Neutrophil (primary cell): Measurements from ENCODE around the gene ZFPM1.

Source experiments
- H3K27ac ChIP-seq: fragments of 200-600 bp; sonication (generic); 2 replicates; pipeline ENCODE4 v1.5.1; 2016; ENCODE audit warnings: mild to moderate bottlenecking, moderate library complexity
- H3K27me3 ChIP-seq: fragments of 200-600 bp; sonication (generic); 2 replicates; pipeline ENCODE4 v1.6.0; 2016; ENCODE audit warnings: mild to moderate bottlenecking
- H3K36me3 ChIP-seq: fragments of 200-600 bp; sonication (generic); 2 replicates; pipeline ENCODE4 v1.5.1; 2017
- H3K4me1 ChIP-seq, 2 experiments: fragments of 200-600 bp in 1 of 2; sonication (generic) in 1 of 2; 1 replicate in 1 of 2; 2 replicates in 1 of 2; pipeline versions ENCODE4 v1.5.1 to v1.6.1; 2013 to 2016; ENCODE audit warnings: low read depth in 1 of 2, low read length in 1 of 2, mild to moderate bottlenecking in 1 of 2, moderate library complexity in 1 of 2; ENCODE audit not compliant: control insufficient read depth in 1 of 2, insufficient read depth in 1 of 2
- H3K4me3 ChIP-seq, 2 experiments: fragments of 200-600 bp in 1 of 2; sonication (generic) in 1 of 2; 1 replicate in 1 of 2; 2 replicates in 1 of 2; pipeline ENCODE4 v1.5.1; 2013 to 2016; ENCODE audit warnings: low read depth in 1 of 2, low read length in 1 of 2, mild to moderate bottlenecking in 1 of 2, moderate library complexity in 1 of 2
- H3K9me3 ChIP-seq: fragments of 200-600 bp; sonication (generic); 2 replicates; pipeline ENCODE4 v1.5.1; 2016
- CTCF ChIP-seq: fragments of 200-600 bp; sonication (generic); IDR thresholded peaks from 2 replicates; pipeline ENCODE4 v1.5.1; 2016; ENCODE audit warnings: antibody characterized with exemption

Gene ZFPM1

GRCh38 chr16:88504489-88505404, 51.7 kb downstream of the ZFPM1 start:
- Histone ChIP-seq H3K36me3 (no peaks in the 10 kb centered on the region), H3K4me3 (no peak overlapping the region), H3K4me1 (no peaks in the 10 kb centered on the region), H3K27ac (no peak overlapping the region), H3K27me3 (peaks cover 10% of the 10 kb centered on the region), H3K9me3 (no peaks in the 10 kb centered on the region)
- TF ChIP-seq CTCF = no peak

GRCh38 chr16:88505405-88506082, 52.5 kb downstream of the ZFPM1 start:
- H3K27ac ChIP-seq = no peak overlapping the region
- H3K4me3 ChIP-seq = no peak overlapping the region
- no peaks in the 10 kb centered on the region for H3K9me3 ChIP-seq
- no peaks in the 10 kb centered on the region for H3K4me1 ChIP-seq
- no peaks in the 10 kb centered on the region for H3K36me3 ChIP-seq
- H3K27me3 ChIP-seq = peaks cover 2% of the 10 kb centered on the region
- TF ChIP-seq CTCF = no peak

GRCh38 chr16:88506723-88507122, 53.6 kb downstream of the ZFPM1 start:
- Histone ChIP-seq H3K4me1 (no peaks in the 10 kb centered on the region), H3K27ac (no peak overlapping the region), H3K27me3 (no peaks in the 10 kb centered on the region), H3K4me3 (no peak overlapping the region), H3K9me3 (no peaks in the 10 kb centered on the region), H3K36me3 (no peaks in the 10 kb centered on the region)
- TF ChIP-seq CTCF = no peak

- Histone ChIP-seq H3K4me3 (no peak overlapping the region), H3K9me3 (no peaks in the 10 kb centered on the region), H3K27me3 (no peaks in the 10 kb centered on the region), H3K36me3 (no peaks in the 10 kb centered on the region), H3K27ac (no peak overlapping the region), H3K4me1 (no peaks in the 10 kb centered on the region)
- TF ChIP-seq CTCF = no peak
Measured at GRCh38 chr16:88507231-88507743, 54.2 kb downstream of the ZFPM1 start.

- H3K4me3 ChIP-seq = no peak overlapping the region
- TF ChIP-seq CTCF = no peak
Measured at GRCh38 chr16:88508376-88508867, 55.3 kb downstream of the ZFPM1 start.

More at GRCh38 chr16:88508376-88508867, 55.3 kb downstream of the ZFPM1 start:
- Histone ChIP-seq H3K27me3 (no peaks in the 10 kb centered on the region), H3K27ac (no peak overlapping the region), H3K9me3 (no peaks in the 10 kb centered on the region), H3K4me1 (no peaks in the 10 kb centered on the region), H3K36me3 (no peaks in the 10 kb centered on the region)
